NCI-H460 (cell line): ENCODE results near the gene TEX2. TPM values are rescaled to one million over a fixed set of nuclear protein-coding genes. Genes with fewer than 3 reads are reported as not detected.
A peak's percentile ranks its signal among the peaks of the same experiment; 100 is the strongest.

ENCODE experiments used
- DNase-seq: peaks from one replicate; pipeline ENCODE4 v3.0.0-alpha.2; 2016; ENCODE audit warnings: low read depth; ENCODE audit errors: extremely low read depth
- total RNA-seq: library from RNA; depleted of rRNA; stranded (reverse); fragments of >200 nt; shearing (Covaris generic); gene quantifications from 2 replicates; pipeline ENCODE4 v1.2.3, GENCODE V29; 2014

The TEX2 gene
- total RNA-seq, 1 experiment from 2014 or later = 13.9 TPM

GRCh38 chr17:64149196-64149595, 113.9 kb downstream of the TEX2 start:
- DNase-seq = no peak

- DNase-seq = no peak
Observed at GRCh38 chr17:64148699-64149098, 114.4 kb downstream of the TEX2 start.

GRCh38 chr17:64148017-64148631, 114.9 kb downstream of the TEX2 start:
- DNase-seq = no peak

- DNase-seq = peak; percentile 34
Observed at GRCh38 chr17:64147110-64148016, 115.7 kb downstream of the TEX2 start.

- peak; percentile 39 for DNase-seq
Observed at GRCh38 chr17:64146418-64147109, 116.5 kb downstream of the TEX2 start.

- peak; percentile 100 for DNase-seq
Observed at GRCh38 chr17:64145751-64146417, 117.2 kb downstream of the TEX2 start.

GRCh38 chr17:64145375-64145750, 117.7 kb downstream of the TEX2 start:
- no peak for DNase-seq

GRCh38 chr17:64139542-64139941, 123.5 kb downstream of the TEX2 start:
- DNase-seq = no peak

- DNase-seq = no peak
Observed at GRCh38 chr17:64138441-64138840, 124.6 kb downstream of the TEX2 start.

GRCh38 chr17:64135000-64135399, 128.1 kb downstream of the TEX2 start:
- no peak for DNase-seq

GRCh38 chr17:64134216-64134970, 128.7 kb downstream of the TEX2 start:
- DNase-seq = no peak

- DNase-seq = peak; percentile 76
Observed at GRCh38 chr17:64133546-64134215, 129.4 kb downstream of the TEX2 start.

GRCh38 chr17:64131606-64132270, 131.3 kb downstream of the TEX2 start:
- no peak for DNase-seq

- DNase-seq = no peak
Observed at GRCh38 chr17:64130559-64131001, 132.5 kb downstream of the TEX2 start.

- peak; percentile 93 for DNase-seq
Observed at GRCh38 chr17:64129765-64130558, 133.1 kb downstream of the TEX2 start, which contains the start of gene ERN1. Gene ERN1, minus strand, starts transcription at chr17:64130144. Its CDS starts 115 bp downstream, at chr17:64130029.

GRCh38 chr17:64129515-64129764, 133.6 kb downstream of the TEX2 start:
- DNase-seq = no peak

- DNase-seq = no peak
Observed at GRCh38 chr17:64128787-64129514, 134.1 kb downstream of the TEX2 start.

- DNase-seq = no peak
Observed at GRCh38 chr17:64126918-64127317, 136.1 kb downstream of the TEX2 start.
